Upper lobe of left lung (tissue), 4 donors: ENCODE measurements around the gene EIF4G3.

Source experiments
- CTCF ChIP-seq, 6 experiments: fragments of 450-650 bp in 4 of 6; fragments of 200-600 bp in 2 of 6; sonication (generic) in 2 of 6; IDR thresholded peaks; one replicate each; pipeline ENCODE4 v1.5.1; 2016 to 2019; ENCODE audit warnings: antibody characterized with exemption in 6 of 6
- POLR2A ChIP-seq, 4 donors: fragments of 450-650 bp; IDR thresholded peaks; one replicate each; pipeline ENCODE4 v1.5.1; 2016 to 2017; ENCODE audit warnings: antibody characterized with exemption in 4 of 4, mild to moderate bottlenecking in 2 of 4

GRCh38 chr1:21115098-21115760 lies 61.5 kb downstream of the EIF4G3 start:
- TF ChIP-seq CTCF (IDR thresholded peaks at IDR 0.05) (no peak), POLR2A (IDR thresholded peaks at IDR 0.05) (no peak)
